Smooth muscle cell (in vitro differentiated cells): ENCODE data around the gene SLC27A2. TPM values are rescaled to one million over a fixed set of nuclear protein-coding genes. Genes with fewer than 3 reads are reported as not detected.

ENCODE experiments used
- DNase-seq: peaks from one replicate; lab custom pipeline; 2025; ENCODE audit not compliant: unreplicated experiment; lab: John Stamatoyannopoulos, UW
- H2AFZ ChIP-seq: fragments of 200-600 bp; sonication (generic); 2 replicates; pipeline ENCODE4 v1.6.0; 2016; ENCODE audit warnings: antibody characterized with exemption, low read depth, mild to moderate bottlenecking
- H3F3A ChIP-seq: fragments of 200-600 bp; sonication (generic); 2 replicates; pipeline ENCODE4 v1.6.0; 2017; ENCODE audit warnings: antibody characterized with exemption, low read depth
- H3K27ac ChIP-seq: fragments of 200-600 bp; sonication (generic); 2 replicates; pipeline ENCODE4 v1.5.1; 2016; ENCODE audit warnings: low read depth, mild to moderate bottlenecking
- H3K27me3 ChIP-seq: fragments of 200-600 bp; sonication (generic); 2 replicates; pipeline ENCODE4 v1.6.1; 2016; ENCODE audit warnings: low read depth, mild to moderate bottlenecking
- H3K36me3 ChIP-seq: fragments of 200-600 bp; sonication (generic); 2 replicates; pipeline ENCODE4 v1.5.1; 2016; ENCODE audit warnings: low read depth
- H3K4me1 ChIP-seq: fragments of 200-600 bp; sonication (generic); 2 replicates; pipeline ENCODE4 v1.5.1; 2016; ENCODE audit warnings: low read depth
- H3K4me2 ChIP-seq: fragments of 200-600 bp; sonication (generic); 2 replicates; pipeline ENCODE4 v1.6.0; 2016; ENCODE audit warnings: mild to moderate bottlenecking
- H3K4me3 ChIP-seq: fragments of 200-600 bp; sonication (generic); 2 replicates; pipeline ENCODE4 v1.5.1; 2016; ENCODE audit warnings: mild to moderate bottlenecking
- H3K79me2 ChIP-seq: fragments of 200-600 bp; sonication (generic); 2 replicates; pipeline ENCODE4 v1.6.0; 2016; ENCODE audit warnings: low read depth, mild to moderate bottlenecking
- H3K9ac ChIP-seq: fragments of 200-600 bp; sonication (generic); 2 replicates; pipeline ENCODE4 v1.6.0; 2016; ENCODE audit warnings: low read depth
- H3K9me3 ChIP-seq: fragments of 200-600 bp; sonication (generic); replicated peaks from 2 replicates; pipeline ENCODE4 v1.5.1; 2016; ENCODE audit warnings: low read depth
- H4K20me1 ChIP-seq: fragments of 200-600 bp; sonication (generic); 2 replicates; pipeline ENCODE4 v1.6.0; 2016; ENCODE audit warnings: low read depth
- CTCF ChIP-seq: fragments of 200-600 bp; sonication (generic); IDR thresholded peaks from 2 replicates; pipeline ENCODE4 v1.5.1; 2017; ENCODE audit warnings: borderline replicate concordance, mild to moderate bottlenecking, antibody characterized with exemption; ENCODE audit not compliant: insufficient read depth, poor library complexity, severe bottlenecking
- WGBS: methylation state at CpG from one replicate; pipeline ENCODE4 v1.1.7; 2016; ENCODE audit warnings: low lambda C conversion rate; 5-methylcytosine and 5-hydroxymethylcytosine counted together
- polyA plus RNA-seq: library from polyadenylated mRNA; unstranded; fragments of >200 nt; fragmentation: Nextera tagmentation; extraction: Ambion mirVana; gene quantifications from 2 replicates; pipeline ENCODE4 v1.2.1, GENCODE V29; 2016
- total RNA-seq: library from RNA; depleted of rRNA; stranded (reverse); fragments of >200 nt; gene quantifications from 2 replicates; pipeline ENCODE4 v1.2.3, GENCODE V29; 2014

The SLC27A2 gene
- total and polyA plus RNA-seq, 2 experiments from 2014 or later, result 1.6 TPM; not detected in 1

- H2AFZ ChIP-seq, result no peak overlapping the region
- H3K4me3 ChIP-seq, result no peak overlapping the region
- 79% methylated on average over 2 of the region's 2 CpGs for WGBS
- no peaks in the 10 kb centered on the region for H3K36me3 ChIP-seq
- no peaks in the 10 kb centered on the region for H3F3A ChIP-seq
- H3K27ac ChIP-seq, result no peak overlapping the region
- no peaks in the 10 kb centered on the region for H3K4me1 ChIP-seq
- H3K9me3 ChIP-seq, result no peaks in the 10 kb centered on the region
- no peak for TF ChIP-seq CTCF
- H3K27me3 ChIP-seq, result peaks cover 2% of the 10 kb centered on the region
- no peak for DNase-seq
- no peak overlapping the region for H3K4me2 ChIP-seq
- no peak overlapping the region for H3K9ac ChIP-seq
- no peaks in the 10 kb centered on the region for H3K79me2 ChIP-seq
- H4K20me1 ChIP-seq, result no peaks in the 10 kb centered on the region
Measured at GRCh38 chr15:50222181-50222580, 40.2 kb downstream of the SLC27A2 start.

GRCh38 chr15:50224606-50225005 lies 42.6 kb downstream of the SLC27A2 start:
- 83% methylated on average over 5 of the region's 5 CpGs for WGBS
- H3K27ac ChIP-seq, result no peak overlapping the region
- H3K4me2 ChIP-seq, result no peak overlapping the region
- H3K36me3 ChIP-seq, result no peaks in the 10 kb centered on the region
- H3K79me2 ChIP-seq, result no peaks in the 10 kb centered on the region
- H3K4me1 ChIP-seq, result no peaks in the 10 kb centered on the region
- TF ChIP-seq CTCF, result no peak
- no peak overlapping the region for H3K9ac ChIP-seq
- DNase-seq, result no peak
- no peaks in the 10 kb centered on the region for H4K20me1 ChIP-seq
- no peaks in the 10 kb centered on the region for H3K9me3 ChIP-seq
- no peak overlapping the region for H2AFZ ChIP-seq
- no peaks in the 10 kb centered on the region for H3F3A ChIP-seq
- peaks cover 2% of the 10 kb centered on the region for H3K27me3 ChIP-seq
- no peak overlapping the region for H3K4me3 ChIP-seq

- peaks cover 2% of the 10 kb centered on the region for H3K27me3 ChIP-seq
- H3K4me3 ChIP-seq, result no peak overlapping the region
- no peaks in the 10 kb centered on the region for H3K9me3 ChIP-seq
- 93% methylated on average over 1 of the region's 1 CpG for WGBS
- no peaks in the 10 kb centered on the region for H3K79me2 ChIP-seq
- no peak for TF ChIP-seq CTCF
- H3K9ac ChIP-seq, result no peak overlapping the region
- H4K20me1 ChIP-seq, result no peaks in the 10 kb centered on the region
- H3K4me1 ChIP-seq, result no peaks in the 10 kb centered on the region
- H3F3A ChIP-seq, result no peaks in the 10 kb centered on the region
- H3K4me2 ChIP-seq, result no peak overlapping the region
- DNase-seq, result no peak
- no peak overlapping the region for H2AFZ ChIP-seq
- no peak overlapping the region for H3K27ac ChIP-seq
- H3K36me3 ChIP-seq, result no peaks in the 10 kb centered on the region
Measured at GRCh38 chr15:50225057-50225456, 43.1 kb downstream of the SLC27A2 start.

GRCh38 chr15:50225938-50226337 lies 43.9 kb downstream of the SLC27A2 start:
- Histone ChIP-seq H3F3A (no peaks in the 10 kb centered on the region), H4K20me1 (no peaks in the 10 kb centered on the region), H3K9ac (no peak overlapping the region), H3K9me3 (no peaks in the 10 kb centered on the region), H3K27me3 (peaks cover 2% of the 10 kb centered on the region), H2AFZ (no peak overlapping the region), H3K4me1 (no peaks in the 10 kb centered on the region), H3K36me3 (no peaks in the 10 kb centered on the region), H3K4me2 (no peak overlapping the region), H3K27ac (no peak overlapping the region), H3K4me3 (no peak overlapping the region), H3K79me2 (no peaks in the 10 kb centered on the region)
- 91% methylated on average over 3 of the region's 3 CpGs for WGBS
- TF ChIP-seq CTCF, result no peak
- DNase-seq, result no peak
